Uterus (tissue), 2 donors: ENCODE data around the gene VKORC1L1.

Experiments
- CTCF ChIP-seq, 4 experiments: fragments of 200-600 bp in 2 of 4; fragments of 450-650 bp in 2 of 4; sonication (generic) in 2 of 4; IDR thresholded peaks; one replicate each; pipeline ENCODE4 v1.5.1; 2016 to 2019; ENCODE audit warnings: antibody characterized with exemption in 4 of 4, mild to moderate bottlenecking in 2 of 4, moderate library complexity in 1 of 4
- POLR2A ChIP-seq, 2 donors: fragments of 450-650 bp; IDR thresholded peaks; one replicate each; pipeline ENCODE4 v1.6.1; 2016; ENCODE audit warnings: antibody characterized with exemption in 2 of 2, mild to moderate bottlenecking in 1 of 2, moderate library complexity in 1 of 2

GRCh38 chr7:65926588-65926987, 53.7 kb downstream of the VKORC1L1 start:
- no peak for TF ChIP-seq CTCF (IDR thresholded peaks at IDR 0.05)
- TF ChIP-seq POLR2A (IDR thresholded peaks at IDR 0.05): no peak
